ENCODE measurements around the gene GNPTG.

Gene GNPTG

GRCh38 chr16:1371054-1371978, 19.6 kb downstream of the GNPTG start:
- DNase-seq (ENCODE audit: low read depth) = no peak

DNA sequence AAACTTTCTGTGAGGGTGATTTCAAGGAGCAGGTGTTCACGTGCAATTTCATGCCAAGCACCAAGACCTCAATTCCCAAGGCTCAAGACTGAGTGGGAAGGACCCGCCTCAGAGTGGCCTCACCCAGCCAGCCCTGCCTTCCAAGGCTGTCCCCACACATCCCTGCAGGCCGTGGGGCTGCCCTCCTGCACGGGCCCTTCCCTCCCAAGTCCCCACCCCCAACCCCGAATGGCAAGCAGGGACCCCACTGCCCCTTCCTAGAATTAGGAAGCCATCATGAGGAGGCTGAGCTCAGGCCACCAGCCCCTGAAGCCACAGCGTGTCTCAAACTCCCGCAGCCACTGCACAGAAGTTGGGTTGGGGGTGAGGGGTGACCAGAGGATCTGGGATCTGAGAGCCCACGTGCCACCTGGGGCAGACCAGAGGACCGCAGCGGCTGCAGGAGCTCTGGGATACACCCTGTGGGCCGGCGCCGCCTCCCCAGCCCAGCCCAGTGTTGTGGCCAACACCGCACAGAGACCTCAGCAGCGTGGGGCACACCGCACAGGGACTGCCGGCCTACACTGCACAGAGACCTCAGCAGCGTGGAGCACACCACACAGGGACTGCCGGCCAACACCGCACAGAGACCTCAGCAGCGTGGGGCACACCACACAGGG, 20.7 kb downstream of the GNPTG start:
- DNase-seq (ENCODE audit: low read depth) = no peak

DNA sequence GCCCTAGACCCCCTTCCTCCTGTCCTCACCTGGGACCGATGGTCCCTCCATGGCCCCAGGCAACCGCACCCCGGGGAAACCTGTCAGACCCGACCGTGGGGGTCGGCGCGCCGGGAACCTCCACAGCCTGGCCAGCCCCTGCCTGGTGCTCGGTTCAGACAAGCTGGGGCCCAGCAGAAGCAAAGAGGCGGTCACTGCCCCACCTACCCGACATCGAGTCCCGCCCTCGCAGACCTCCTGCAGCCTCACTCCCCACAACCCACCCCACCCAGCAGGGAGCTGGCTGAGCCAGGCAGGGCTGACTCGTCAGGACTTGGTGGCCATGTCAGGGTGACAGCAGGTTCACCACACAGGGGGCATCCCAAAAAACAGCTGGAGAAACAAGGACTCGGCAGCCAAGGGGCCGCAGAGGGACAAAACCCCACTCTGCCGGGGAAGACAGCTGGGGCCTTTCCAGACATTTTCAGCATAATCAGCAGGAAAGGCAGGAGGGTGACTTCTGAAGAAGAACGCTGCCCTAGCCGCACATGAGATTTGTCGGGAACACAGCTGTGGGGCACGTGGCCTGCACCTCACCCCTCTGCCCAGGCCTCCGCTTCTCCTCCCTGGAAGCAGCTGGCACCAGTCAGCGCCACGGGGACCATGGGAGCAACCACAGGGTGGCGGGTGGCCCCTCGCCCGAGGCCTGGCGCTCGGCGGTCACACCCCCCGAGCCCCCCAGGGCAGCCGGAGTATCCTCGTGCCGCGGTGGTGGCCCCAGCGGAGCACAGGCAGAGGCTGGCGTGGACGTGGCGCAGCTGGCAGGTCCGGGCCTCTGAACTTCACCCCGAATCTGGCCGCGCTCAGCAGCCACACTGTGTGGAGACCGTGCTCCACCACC, 22.9 kb downstream of the GNPTG start:
- no peak for DNase-seq (ENCODE audit: low read depth)

DNA sequence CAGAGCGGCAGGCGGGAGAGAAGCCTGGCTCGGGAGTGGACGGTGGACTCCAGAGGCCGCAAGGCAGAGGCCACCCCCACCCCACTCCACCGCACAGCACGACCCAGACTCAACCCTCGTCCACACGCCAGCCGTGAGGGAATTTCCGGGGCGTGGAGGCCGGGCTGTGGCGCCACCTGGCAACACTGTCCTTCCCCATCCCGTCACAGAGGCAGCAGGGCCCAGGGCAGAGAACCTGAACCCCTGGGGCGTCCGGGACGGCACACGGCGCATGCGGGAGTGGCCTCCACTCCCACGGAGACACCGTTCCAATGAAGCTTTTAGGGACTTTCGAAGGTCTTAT, 23.5 kb downstream of the GNPTG start:
- no peak for DNase-seq (ENCODE audit: low read depth)

GRCh38 chr16:1375741-1376410, 24.1 kb downstream of the GNPTG start:
- DNase-seq (ENCODE audit: low read depth) = no peak

DNA sequence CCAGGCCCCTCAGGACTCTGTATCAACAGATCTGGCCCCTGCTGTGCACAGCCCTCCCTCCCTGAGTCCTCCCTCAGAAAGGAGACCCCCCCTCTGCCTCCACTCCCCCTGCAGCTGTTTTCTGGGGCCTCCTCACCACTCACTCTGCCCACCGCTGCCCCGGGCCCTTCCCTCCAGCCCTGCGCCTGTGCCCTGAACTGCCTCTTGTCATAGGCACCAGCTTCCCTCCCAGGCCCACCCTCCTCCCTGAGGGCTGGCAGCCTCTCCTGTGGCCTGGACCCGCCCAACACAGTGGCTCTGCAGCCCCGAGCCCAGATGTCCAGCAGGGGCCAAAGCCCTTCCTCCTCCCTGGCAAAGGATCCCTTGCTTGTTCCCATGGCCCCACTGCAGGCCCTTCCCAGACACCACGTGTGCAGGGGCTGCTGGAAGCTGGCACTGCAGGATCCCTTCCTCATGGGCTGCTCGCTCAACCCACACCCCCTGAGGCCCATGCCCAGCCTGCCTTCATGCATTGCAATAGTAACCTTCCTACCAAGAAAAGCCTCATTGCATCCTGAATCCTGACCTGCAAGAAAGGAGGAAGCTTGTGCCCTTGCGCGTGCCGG, 25.8 kb downstream of the GNPTG start:
- no peak for DNase-seq (ENCODE audit: low read depth)

DNA sequence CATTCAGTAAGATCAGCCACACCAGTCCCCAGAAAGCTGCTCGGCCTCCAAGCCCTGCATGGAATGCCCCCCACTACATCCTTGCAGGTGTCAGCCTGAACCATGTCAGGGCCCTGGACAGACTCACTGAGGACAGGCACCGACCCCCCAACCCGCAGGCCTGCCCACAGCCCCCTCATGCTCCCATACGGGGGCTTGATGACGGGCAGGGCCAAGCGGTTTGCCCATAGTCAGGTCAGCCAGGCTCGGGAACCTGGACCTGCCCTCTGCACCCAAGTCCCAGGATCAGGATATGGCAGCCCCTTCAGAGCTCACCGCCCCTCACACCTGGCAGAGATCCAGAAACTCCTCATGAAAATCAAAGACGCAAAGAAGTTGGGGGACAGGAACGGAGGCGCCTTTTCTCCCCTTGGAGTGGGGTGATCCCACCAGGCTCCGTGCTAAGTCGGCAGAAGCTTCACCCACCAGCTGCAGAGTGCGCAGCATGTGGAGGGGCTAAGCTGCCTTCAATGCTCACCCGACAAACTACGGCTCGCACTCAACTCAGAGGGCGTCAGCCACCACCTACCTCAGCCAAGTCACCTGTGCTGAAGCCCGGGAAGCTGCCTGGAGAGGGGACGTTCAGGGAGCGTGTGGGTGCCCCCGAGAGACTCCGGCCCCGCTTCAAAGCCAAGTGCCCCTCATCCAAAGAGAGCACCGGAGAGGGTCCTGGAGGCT, 26.5 kb downstream of the GNPTG start:
- DNase-seq (ENCODE audit: low read depth) = no peak

DNA sequence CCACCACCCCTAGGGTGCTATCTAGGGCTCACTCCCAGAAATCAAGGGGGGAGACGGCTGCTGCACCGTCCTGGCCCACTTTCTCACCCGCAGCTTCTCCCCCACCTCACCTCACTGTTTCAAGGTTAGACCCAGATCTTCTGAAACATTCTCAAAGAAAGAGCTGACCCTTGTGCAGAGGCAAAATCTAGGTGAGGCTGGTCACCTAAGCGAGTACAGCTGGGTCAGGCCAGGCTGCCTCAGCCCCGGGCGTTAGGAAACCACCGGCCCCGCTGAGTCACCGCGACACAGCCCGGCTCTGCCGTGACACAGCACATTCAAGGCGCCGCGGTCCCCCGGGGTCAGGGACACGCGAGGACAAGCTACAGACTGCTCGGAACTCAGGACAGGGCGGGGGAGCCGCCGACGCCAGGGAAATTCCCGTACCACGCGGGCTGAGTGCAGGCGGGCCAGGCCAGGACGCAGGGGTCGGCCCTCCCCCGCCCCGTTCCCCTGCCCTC, 27.1 kb downstream of the GNPTG start:
- peak; percentile 55 for DNase-seq (ENCODE audit: low read depth)

DNA sequence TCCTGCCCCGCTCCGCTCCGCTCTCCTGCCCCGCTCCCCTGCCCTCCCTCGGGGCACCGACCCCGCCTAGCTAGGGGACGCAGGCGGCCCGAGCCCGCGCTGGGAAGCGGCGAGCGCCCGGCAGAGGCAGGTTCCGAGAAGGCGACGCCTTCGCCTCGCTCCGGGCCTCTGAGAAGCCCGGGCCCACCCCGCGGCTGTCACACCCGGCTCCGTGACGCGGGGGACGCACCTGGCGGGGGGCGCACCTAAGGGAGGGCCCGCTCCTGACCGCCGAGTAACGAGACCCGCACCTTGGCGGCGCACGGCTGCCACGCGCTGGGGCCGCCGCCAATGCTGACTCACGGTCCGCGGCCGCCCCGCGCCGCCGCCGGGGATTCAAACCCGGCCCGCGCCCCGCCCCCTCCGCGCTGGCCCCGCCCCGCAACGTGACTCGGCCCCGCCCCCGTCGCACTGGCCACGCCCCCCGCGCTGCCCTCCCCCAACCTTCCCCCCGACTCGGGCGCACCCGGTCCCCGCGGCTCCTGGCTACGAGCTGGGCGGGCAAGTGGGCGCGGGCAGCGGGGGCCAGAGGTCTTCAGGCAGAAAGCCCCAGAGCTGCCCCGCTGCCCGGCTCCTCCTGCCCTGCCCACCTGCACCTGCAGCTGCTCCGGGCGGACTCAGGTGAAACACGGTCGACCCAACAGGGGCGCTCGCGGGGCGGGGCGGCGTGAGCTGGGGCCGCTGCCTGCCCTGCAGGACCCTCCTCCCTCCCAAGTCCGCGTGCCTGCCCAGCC, 27.8 kb downstream of the GNPTG start:
- DNase-seq (ENCODE audit: low read depth) = peak; percentile 48

DNA sequence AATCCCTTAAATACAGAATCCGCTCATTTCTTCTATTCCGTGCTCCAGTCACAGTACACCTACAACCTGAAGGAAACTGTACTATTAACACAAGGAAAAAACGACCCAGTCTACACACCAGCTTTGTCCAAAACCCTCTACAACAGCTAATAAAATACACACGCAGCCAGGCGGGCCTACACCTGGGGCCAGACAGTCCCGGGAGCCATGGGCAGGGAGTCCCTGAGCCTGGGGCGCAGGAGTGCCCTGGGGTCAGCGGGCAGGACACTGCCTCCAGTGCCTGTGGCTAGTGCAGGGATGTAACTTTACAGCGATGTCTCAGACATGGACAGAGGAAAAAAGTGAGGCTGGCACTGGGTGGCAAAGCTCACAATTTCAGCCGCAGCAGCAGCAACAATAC, 28.5 kb downstream of the GNPTG start:
- no peak for DNase-seq (ENCODE audit: low read depth)

GRCh38 chr16:1381612-1382406, 30.1 kb downstream of the GNPTG start:
- no peak for DNase-seq (ENCODE audit: low read depth)

DNA sequence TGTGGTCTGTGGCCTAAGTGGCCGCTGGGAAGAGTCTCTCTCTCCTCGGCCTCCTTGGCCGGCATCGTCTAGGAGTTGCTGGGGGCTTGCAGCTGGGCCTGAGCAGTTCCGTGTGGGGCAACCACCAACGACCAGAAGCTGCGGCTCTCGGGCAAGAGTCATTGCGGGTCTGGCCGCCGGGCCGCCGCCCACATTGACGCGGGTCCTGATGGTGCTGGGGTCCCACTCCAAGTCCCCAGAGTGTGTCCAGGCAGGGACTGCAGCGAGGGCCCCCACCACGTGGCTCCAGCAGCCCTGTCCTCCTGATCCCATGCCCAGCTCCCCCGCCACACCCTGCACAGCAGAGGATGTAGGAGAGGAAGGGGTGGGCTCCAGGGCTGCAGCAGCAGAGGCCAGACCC, 31.8 kb downstream of the GNPTG start:
- DNase-seq (ENCODE audit: low read depth) = no peak

DNA sequence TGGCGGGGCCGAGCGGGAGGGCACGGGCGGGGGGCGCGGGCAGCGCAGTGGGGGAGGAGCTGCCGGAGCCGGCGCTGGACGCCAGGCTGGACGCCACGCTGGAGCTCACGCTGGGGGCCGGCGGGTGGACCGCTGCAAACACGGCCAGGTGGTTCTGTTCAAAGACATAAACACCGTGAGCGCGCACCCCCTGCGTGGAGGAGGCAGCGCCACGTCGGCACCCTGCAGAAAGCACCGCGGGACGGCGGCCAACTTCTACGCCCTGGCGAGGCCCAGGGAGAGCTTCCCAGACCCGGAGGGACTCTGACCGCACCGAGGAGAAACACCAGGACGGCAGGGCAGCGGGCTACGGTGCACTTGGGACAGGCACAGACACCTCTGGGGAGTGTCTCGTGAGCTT, 33.5 kb downstream of the GNPTG start:
- no peak for DNase-seq (ENCODE audit: low read depth)

DNA sequence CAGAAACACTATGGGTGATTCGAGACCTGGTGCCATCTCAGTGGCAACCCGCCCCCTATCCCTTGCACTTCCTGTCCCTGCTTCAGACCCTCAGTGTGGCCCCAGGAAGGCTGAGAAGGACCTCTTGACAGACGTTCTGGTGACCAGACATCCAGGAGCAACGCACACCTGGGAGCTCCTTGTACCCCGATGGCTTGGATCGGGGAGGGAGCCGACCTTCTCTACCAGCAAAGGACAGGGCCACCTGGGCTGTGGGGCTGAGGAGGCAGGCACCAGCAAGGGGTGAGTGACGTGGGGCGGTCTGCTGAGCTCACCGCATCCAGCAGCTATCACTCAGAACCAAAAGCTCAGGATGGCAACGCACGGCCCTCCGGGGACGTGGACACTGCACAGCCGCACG, 35.6 kb downstream of the GNPTG start:
- no peak for DNase-seq (ENCODE audit: low read depth)

DNA sequence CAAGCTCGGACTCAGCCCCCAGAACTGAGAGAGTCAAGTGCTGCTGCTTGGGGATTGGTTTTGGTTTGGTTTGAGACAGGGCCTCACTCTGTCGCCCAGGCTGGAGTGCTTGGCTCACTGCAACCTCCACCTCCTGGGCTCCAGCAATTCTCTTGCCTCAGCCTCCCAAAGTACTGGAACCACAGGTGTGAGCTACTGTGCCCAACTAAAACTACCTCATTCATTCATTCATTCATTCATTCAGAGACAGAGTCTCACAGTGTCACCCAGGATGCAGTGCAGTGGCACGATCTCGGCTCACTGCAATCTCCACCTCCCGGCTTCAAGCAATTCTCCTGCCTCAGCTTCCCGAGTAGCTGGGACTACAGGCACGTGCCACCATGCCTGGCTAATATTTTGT, 38.0 kb downstream of the GNPTG start:
- no peak for DNase-seq (ENCODE audit: low read depth)

DNA sequence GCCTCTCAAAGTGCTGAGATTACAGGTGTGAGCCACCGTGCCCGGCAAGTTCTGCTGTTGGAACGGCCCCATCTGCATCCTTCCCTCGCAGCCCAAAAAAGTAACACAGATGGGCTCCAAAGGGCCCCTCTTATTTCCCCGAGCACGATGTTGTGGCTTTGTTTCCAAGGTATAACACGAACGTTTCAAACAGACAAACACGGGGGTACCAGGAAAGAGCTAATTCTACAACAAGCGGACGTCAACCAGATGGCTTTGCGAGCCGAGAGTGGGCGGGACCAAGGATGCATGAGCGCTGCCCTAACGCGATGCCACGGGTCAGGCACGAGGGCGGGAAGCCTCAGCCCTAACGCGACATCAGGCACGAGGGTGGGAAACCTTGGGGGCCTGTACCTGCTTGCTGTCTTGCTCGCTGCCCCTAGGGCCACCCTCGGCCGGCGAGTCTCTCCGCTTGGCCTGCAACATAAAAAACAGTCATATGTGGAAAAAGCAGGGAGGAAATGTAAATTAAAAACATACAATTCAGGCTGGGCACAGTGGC, 38.6 kb downstream of the GNPTG start:
- DNase-seq (ENCODE audit: low read depth) = no peak

- no peak for DNase-seq (ENCODE audit: low read depth)
These were observed 41.1 kb downstream of the GNPTG start for GRCh38 chr16:1392826-1393225.

DNA sequence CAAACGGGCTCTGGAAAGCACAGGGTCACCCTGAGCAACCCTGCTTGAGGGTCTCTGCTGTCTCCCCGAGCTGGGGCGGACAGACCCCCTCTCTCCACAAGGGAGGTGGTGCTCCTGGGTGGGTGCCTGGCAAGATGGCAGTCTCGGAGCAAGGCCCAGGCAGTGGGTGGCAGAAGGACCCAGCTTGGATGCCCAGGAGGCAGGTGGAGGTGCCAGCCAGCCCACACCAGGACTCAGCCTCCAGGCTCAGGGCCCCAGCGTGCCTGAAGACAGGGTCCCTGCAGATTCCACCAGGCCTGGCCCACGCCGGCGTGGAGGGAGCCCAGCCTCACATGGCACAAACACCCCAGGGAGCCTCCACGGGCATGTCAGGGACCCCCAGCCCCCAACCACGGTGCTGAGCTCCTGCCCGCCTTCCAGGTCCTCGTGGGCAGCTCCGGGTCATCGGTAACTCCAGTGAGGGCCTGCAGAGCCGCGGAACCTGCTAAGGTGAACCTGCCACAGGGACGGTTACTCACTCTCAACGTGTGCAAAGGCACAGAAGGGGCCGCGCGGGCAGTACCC, 42.0 kb downstream of the GNPTG start:
- DNase-seq (ENCODE audit: low read depth) = no peak
